Renal cortical epithelial cell (primary cell): ENCODE data around the gene LHFPL6. TPM values are rescaled to one million over a fixed set of nuclear protein-coding genes. Genes with fewer than 3 reads are reported as not detected.

Experiments
- DNase-seq: peaks from one replicate; pipeline ENCODE4 v3.0.0-alpha.2; 2011; ENCODE audit warnings: low read depth
- total RNA-seq: library from RNA; depleted of rRNA; stranded (reverse); fragments of >200 nt; gene quantifications from 2 replicates; pipeline ENCODE4 v1.2.3, GENCODE V29; 2014

LHFPL6 gene
- total RNA-seq, 1 donor from 2014 or later, result 14.1 TPM

DNA sequence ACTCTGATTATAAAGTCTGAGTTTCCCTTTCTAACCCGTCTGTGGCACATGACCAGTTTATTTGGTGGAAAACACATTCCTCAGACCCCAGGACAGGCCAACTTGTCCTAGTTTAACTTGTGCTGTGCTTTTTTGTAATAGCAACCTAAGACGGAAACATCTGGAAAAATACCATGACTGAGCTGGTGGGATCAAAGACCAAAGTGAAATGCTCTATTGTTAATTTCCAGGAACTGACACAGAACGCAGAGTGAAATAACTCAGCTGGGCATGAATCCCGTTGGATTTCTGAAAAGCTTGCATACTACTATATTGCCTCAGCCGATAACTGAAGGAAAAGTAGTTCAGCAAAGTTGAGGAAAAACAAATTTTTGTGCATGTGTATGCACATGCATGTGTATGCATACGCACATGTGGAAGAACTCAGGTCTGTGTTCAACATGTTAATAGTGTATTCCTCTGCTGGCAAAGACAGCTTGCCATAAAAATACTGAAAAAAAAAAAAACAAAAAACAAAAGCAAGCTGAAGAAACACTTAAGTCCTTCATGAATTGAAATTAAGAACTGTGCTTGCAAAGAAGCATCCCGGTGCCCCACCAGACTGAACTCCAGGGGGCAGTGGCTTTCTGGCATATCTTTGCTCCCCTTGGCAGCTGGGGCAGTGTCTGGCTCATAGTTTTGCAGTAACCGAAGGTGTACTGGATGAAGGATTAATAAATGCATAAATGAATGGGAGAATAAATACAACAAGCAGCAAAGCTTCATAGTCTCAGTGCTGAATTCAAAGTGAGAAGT, 187.8 kb downstream of the LHFPL6 start:
- peak; percentile 50 for DNase-seq

DNA sequence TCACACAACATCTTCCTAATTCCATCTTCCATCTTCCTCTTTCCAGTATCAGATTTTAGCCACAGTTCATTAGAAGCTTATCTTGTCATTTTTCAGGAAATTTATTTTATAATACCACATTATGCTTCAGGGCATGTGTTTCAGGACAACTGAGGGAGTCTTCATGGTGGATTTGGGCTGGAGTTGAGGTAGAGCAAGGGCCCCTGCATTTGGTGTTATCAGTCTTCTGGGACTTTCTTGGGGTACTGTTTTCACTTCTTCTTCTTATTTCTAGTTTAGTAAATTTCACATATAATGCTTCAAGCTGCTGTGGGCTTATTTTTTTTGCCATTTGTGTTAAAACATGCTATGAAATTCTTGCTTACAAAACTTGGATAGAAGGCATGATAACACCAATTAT, 188.7 kb downstream of the LHFPL6 start:
- DNase-seq, result no peak

DNA sequence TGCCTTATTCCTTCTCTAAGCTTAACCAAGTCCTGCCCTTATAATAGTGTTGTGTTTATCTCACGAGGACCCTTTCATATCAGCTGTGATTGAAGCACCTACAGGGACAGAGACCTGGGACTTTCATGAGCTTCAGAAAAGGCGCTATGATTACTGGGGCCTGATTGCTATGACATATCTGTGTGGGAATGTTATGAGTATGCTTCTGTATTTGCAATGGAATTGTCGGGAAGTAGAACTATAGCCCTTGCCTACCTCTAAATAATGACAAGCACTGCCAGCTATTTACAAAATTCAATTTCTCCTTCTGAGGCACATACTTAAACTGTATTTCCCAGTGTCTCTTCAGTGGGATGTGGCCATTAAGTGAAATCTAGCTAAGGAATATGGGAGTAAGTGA, 191.5 kb downstream of the LHFPL6 start:
- DNase-seq, result no peak

GRCh38 chr13:39410964-39411363, 192.0 kb downstream of the LHFPL6 start:
- no peak for DNase-seq

- peak; percentile 63 for DNase-seq
These were observed 192.7 kb downstream of the LHFPL6 start for GRCh38 chr13:39410096-39410901.

DNA sequence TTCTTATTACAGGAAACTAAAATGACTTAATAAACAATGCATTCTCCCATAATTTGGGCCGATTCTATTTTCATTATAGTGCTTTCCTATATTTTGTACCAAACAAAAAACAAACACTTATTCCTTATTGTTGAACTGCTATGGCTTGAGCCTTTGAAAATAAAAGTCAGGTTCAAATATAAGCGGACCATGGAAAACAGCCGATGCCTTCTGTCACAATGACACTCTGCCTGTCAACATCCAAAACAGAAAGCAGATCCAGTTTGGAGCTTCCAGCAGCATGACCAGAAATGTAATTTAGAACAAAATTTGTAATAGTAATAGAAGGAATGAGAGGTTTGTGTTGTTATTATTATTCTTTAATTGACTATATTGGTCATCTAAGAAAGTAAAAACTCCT, 194.5 kb downstream of the LHFPL6 start:
- DNase-seq, result no peak

GRCh38 chr13:39407786-39408185, 195.2 kb downstream of the LHFPL6 start:
- DNase-seq, result no peak

GRCh38 chr13:39407138-39407537, 195.9 kb downstream of the LHFPL6 start:
- DNase-seq, result no peak

DNA sequence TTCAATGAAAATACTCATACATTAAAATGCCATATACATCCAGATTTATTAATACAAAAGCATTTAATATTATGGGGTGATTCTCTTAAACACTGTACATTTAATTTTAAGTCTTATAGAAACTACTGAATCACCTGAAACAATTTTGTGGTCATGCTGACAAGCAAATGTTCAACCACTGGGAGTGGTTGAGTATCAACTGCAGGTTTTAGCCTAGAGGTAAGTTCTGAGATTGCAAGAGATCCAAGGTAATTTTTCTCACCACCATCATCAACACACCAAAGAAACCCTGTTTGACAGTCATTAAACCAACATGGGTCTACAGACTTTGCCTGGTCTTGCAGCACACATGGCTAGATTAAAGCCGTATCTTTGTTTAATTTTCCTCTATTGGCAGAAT, 196.3 kb downstream of the LHFPL6 start:
- no peak for DNase-seq

DNA sequence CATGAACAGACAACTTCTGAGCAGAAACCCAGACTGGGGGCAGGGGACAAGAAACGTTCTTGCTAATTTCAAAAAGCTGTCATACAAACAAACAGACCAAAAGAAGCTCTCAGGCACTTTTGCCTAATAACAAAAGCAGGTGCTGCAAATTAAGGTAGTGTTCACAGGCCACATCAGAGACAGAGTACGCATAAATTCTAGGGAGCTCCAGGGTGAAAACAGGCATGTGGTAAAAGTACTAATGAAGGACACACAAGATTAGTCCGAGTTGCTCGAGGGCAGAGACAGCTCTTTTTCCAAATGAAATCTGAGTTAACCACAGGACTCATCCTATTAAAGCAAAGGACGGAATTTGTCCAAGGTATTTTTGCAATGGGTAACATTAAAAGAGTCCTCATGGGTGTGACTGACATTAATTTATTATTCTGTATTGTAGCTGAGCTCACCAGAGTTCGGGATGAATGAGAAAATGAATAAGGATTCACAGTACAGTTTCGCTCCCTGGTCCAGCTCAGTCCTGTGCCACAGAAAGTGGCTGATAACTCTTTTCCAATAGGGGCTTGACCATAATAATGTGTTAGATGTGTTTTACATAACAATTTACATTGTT, 197.3 kb downstream of the LHFPL6 start:
- DNase-seq, result no peak

DNA sequence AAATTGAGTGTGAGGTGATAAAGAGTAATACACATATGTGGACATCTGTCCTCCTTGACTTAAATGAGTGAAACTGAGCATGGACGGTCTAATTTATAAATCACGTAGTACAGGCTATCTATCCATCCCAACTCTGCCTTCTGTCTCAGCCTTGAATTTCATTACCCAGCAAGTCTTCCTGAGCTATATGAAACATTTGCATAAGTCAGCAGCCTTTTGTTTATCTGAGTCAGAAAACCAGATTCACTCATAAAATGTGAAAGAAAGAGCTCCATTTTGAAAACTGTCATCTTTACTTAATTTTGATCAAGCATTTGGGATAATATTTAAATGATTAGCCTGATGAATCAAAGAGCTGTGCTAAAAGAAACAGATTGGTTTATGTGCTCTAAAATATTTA, 197.9 kb downstream of the LHFPL6 start:
- DNase-seq, result no peak

DNA sequence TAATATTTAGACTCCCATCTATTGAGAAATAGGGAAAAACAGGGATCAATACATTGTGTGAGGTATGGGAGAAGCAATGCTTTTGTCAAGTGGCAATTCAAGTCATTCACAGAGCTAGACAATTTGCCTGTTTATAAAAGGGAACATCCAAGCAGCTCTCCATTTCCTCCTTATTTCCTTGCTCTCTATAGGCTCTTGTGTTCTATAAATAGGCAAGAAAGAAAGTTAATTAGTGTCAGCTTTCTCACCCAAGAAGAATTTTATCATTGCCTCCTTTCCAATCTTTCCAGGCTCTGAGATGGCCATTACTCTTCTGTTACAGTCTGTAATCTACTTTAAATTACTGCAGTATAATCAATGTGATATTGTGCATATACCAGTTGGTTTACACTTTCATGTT, 199.9 kb downstream of the LHFPL6 start:
- peak; percentile 36 for DNase-seq

DNA sequence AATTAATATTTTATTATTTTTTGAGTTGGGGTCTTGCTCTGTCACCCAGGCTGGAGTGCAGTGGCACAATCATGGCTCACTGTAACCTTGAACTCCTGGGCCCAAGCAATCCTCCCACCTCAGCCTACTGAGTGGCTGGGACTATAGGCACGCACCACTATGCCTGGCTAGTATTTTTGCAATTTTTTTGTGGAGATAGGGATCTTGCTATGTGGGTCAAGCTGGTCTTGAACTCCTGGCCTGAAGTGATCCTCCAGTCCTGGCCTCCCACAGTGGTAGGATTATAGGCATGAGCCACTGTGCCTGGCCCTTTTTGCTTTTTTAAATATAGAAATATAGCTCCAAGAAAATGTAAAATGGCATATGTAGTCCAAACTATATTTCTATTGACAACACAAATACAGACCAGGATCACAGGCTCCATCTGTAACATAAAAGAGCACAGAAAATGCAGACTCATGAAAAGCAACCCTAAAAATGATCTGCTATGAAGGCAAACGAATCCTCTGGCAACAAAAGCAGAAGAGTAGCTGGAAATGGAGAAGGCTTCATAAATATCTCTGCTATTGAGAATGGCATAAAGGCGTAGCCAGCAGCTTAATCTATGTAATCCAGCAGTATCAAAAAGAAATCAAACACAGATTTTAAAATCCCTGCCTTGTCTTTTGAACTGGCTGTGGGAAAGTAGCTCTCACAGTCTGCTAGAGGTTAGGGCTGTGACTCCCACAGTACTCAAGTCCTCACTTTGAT, 200.6 kb downstream of the LHFPL6 start:
- no peak for DNase-seq

DNA sequence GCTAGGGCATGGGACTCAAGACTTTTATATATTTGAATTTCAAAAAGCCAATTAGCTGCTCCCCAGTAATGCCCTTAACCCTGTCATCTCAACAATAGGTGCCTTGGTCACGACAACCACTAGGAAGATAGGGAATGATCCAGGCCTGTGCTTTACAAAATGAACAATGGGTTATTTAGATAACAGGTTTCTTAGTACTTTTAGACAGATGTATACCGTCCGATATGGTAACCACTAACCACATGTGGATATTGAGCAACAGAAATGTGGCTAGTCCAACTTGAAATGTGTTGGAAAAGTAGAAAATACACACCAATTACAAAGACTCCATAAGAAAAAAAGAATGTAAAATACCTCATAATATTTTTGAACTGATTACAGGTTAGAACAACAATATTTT, 201.2 kb downstream of the LHFPL6 start:
- DNase-seq, result no peak

DNA sequence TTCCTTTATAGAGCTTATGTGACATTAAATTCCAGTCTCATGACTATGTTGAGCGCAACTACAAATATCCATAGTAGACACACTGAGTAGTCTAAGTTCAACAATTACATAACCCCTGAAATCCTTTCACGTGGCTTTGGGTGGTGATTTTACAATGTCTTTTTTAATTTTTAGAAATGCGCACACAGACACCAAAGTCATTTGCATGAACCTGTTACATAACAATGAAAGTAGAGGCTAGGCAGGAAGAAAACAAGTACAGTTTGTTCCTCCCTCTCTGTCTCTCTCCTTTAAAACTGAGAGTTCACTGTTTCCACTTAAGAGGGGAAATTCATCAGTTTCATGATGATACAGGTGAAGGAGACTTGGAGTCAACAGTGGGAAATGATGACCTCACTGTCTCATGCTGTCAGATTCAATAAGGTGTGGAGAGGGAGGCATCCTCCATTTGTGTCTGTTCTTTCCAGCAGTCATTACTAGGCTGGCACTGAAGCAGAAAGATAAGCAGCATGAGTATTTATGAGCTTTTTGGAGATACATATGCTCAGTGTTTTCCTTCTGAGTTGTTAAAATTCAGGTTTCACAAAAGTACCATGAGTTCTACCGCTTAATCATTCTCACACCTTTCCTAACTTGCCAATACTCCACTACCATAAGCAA, 201.8 kb downstream of the LHFPL6 start:
- DNase-seq, result no peak

DNA sequence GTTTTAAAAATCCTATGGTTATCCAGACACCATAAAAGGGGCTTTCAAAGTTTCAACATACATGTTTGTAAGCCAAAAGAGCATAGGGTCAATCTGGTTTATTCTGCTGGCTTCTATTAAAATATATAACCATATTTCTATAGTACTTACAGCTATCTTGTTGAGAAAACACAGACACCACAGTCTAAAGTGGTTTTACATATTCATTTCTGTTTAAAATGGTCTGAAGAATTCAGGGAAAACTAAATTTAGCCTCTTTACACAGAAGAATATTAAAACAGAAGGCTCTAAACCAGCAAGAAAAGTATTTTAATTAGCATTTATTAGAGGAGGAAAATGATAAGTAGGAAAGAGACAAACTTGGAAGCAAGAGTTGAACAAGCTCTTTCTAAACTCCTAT, 203.9 kb downstream of the LHFPL6 start:
- DNase-seq, result no peak

DNA sequence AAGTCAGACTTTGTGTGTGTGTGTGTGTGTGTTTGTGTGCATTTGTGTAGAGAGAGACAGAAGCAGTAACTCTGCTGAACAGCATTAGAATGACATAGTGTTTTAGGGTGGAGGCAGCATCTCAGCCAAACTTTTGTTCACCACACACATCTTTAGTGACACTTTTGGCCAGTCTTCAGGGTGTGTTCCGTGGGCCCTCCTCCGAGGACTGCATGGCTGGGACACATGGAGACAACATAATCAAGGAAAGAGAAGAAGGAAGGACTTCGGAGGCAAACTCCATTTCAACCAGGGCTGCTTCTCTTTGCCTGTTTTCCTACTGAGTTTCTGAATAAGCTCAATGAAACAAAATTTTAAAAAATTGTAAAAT, 205.1 kb downstream of the LHFPL6 start:
- DNase-seq, result no peak

DNA sequence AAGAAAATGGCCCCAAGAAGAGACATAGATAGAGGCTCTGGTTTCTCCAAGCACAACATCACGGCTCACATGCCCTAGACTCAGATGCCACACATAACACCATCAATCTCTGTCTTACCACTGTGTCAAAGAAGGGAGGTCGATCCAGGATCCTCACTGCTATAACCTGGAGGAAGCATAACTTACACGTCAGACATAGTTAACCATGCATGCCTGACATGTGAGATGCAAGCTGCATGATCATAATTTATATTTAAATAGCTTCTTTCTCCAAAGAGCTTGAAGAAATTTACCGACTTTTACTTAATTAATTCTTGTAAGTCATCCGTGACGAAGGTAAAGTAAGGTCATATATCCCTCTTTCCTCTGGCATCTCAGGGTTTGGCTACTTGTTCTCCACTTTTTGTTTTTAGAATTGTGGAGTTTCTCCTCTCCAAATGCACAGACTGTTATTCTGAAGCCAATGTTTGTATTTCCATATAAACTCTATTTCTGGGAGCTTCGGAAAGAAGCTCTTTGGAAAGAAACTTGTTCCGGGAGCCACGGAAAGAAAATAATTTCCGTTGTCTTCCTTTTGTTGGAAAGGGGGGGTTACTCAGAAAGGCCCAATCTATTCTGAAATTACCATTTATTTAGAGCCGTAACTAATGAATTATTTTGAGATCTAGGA, 205.6 kb downstream of the LHFPL6 start:
- no peak for DNase-seq

DNA sequence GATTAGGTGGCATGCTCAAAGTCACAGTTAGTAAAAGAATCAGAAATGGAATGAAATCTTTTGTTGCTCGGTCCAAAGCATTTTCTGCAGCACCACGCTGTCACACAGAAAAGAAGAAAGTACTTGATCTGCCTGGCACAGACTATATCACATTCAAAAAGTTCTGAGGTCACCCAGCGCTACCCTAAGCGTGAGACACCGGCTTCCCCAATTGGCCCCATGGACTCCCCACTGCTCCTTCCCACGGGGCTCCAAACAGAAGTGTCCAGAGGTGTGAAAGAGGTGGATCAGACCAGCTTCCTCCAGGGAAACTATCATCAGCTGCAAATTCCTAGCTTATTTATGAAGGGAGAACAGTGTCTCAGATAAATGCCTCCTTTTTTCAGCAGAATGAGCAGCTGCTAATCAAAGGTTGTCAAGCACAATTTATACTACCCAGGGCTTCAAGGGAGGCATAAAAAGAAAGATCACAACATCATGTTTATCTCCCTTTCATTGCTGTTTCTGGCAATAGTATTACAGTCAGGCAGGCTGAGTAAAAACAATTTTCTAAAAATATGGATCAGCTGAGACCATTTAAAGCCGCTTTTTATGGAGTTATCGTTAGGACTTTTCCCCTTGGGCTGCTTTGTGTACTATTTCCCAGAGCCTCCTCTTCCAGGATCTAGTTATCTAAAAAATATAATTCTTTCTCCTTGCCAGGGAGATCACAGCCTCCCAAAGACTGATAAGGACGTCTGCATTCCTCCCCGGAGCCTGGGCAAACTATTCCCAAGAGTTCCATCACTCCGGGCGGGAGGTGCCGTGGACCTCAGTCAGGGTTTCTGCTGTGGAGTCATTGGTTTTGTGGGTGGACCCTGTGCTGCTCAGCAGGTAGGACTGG, 208.0 kb downstream of the LHFPL6 start:
- DNase-seq, result no peak

- DNase-seq, result no peak
These were observed 211.2 kb downstream of the LHFPL6 start for GRCh38 chr13:39391761-39392160.
